ENCODE results near the gene PHYHD1.

The PHYHD1 gene

DNA sequence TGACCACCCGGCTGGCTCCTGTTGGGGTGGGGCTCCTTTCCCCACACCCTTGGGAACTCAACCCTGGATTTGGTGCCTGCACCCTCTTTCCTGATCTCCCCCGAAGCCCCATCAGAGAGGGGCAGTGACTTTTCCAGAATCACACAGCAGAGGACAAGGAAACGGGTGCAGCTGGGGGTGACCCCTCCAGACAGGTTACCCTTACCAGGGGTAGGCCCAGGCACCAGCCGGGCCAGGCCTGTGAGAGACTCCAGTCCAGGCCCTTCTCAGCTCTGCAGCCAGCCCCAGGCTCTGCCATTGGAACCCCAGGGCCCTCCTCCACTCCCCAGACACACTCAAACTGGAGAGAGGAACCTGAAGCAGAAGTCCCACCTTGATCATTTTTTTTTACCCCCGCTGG, 19.0 kb upstream of the PHYHD1 start:
- no peak for DNase-seq

- no peak for DNase-seq
Measured at GRCh38 chr9:128902351-128903078, 18.3 kb upstream of the PHYHD1 start.

DNA sequence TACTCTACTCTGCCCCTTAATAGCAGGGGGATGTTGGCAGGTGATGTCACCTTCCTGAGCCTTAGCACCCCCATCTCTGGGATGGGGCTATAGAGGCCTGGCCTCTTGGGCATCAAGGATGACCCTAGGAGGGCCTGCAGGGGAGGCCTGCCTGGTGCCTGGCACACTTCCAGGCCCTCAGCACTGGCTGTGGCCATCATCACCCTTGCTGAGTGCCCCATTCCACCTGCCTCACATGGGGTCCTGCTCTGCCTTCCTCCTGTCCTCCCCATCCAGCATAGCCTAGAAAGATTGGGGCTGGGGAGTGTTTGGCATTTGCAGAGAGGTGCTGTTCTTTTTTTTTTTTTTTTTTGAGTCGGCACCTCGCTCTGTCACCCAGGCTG, 17.7 kb upstream of the PHYHD1 start:
- no peak for DNase-seq

- no peak for DNase-seq
Measured at GRCh38 chr9:128903871-128904620, 16.7 kb upstream of the PHYHD1 start.

DNA sequence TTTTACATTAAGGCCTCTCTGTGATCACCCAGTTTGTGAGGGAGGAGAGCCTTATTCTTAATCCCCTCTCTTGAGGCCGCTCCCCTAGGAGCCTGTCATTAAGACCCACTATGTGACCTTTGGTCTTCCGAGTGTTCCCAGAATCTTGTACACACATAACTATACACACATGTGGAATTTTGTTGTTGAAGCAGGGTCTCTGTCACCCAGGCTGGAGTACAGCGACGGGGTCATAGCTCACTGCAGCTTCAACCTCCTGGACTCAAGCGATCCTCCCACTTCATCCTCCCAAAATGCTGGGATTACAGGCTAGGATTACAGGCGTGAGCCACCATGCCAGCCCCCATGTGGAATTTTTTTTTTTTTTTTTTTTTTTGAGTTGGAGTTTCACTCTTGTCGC, 14.8 kb upstream of the PHYHD1 start:
- no peak for DNase-seq

DNA sequence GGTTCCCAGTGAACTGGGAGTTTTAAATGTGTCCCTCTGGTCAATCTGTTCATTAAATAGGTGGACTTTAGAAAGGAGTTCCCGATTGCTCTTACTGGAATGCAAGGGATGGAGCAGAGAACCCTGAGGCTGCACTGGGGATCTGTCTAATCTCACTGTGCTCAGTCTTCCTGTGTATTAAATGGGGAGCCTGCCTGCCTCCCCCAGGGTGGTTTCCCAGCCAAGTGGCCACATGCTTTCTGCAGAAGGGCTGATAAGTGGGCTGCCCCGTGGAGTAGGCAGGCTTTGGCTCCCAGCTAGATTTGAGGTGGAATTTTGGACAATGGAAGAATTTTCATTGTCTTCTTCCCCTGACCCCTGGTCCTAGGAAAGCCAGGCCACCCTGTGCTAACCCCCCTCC, 14.0 kb upstream of the PHYHD1 start:
- DNase-seq = no peak

- no peak for DNase-seq
Measured at GRCh38 chr9:128908372-128908771, 12.4 kb upstream of the PHYHD1 start.

GRCh38 chr9:128909859-128910258, 10.9 kb upstream of the PHYHD1 start:
- no peak for DNase-seq

DNA sequence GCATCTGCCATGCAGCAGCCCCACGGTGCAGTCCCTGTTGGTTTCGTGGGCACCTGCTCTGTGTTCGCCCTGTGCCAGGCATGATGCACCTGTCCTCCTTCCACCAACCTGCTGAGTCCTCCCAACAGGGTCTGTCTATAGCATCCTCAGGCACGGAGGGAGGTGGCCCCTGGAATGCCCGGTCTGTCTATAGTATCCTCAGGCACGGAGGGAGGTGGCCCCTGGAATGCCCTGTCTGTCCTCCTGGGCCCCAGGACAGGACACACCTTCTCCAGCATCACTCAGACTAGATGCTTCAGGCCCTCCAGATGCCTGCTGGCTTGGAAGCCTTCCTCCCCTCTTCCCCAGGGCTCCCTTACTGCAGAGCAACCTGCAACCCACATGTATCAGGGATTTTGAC, 9.9 kb upstream of the PHYHD1 start:
- no peak for DNase-seq

DNA sequence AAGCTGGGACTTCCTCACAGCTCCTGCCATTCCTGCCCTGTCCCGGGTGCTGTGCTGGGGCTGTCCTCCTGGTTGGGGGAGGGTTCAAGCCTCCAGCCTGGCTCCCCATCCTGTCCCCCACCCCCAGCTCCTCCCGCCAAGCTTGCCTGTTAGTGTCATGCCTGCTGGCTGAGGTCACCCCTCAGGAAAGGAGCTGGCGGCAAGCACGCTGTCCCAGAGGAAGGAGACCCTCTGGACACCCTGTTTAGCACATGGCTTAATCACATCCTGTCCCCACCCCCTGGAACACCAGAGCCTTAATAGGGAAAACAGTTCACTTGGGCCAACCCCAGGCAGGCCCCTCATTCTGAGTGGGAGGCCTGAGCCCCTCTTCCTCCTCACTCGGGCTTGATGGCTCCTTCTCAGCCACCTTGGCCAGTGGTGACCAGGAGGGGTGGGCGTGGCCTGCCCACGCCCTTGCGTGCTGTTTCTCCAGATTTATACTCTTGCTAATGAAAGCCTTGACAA, 9.2 kb upstream of the PHYHD1 start:
- no peak for DNase-seq

DNA sequence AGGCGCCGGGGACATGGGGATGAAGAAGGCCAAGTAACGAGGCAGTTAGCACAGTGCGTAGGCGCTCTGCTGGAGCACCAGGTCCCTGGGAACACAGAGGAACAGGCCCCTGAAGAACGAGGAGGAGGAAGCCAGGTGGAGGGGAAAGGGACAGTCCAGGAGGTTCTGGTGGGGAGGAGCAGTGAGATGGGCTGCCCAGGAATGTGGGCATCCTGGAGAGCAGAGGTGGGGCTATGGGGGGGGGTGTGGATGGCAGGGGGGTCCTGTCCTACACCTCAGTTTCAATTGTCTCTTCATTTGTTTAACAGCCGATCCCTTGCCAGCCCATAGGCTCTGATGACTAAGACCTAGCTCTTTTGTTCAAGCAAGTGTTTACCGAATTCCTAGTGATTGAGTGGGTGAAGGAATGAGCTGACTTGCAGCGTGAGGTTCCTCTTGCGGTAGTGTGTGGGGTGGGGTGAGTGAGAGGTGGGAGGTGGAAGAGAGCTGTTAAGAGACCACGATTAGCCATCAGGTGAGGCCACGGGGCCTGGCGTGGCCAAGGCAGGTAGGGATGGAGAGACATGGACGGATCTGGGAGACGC, 8.4 kb upstream of the PHYHD1 start:
- no peak for DNase-seq

DNA sequence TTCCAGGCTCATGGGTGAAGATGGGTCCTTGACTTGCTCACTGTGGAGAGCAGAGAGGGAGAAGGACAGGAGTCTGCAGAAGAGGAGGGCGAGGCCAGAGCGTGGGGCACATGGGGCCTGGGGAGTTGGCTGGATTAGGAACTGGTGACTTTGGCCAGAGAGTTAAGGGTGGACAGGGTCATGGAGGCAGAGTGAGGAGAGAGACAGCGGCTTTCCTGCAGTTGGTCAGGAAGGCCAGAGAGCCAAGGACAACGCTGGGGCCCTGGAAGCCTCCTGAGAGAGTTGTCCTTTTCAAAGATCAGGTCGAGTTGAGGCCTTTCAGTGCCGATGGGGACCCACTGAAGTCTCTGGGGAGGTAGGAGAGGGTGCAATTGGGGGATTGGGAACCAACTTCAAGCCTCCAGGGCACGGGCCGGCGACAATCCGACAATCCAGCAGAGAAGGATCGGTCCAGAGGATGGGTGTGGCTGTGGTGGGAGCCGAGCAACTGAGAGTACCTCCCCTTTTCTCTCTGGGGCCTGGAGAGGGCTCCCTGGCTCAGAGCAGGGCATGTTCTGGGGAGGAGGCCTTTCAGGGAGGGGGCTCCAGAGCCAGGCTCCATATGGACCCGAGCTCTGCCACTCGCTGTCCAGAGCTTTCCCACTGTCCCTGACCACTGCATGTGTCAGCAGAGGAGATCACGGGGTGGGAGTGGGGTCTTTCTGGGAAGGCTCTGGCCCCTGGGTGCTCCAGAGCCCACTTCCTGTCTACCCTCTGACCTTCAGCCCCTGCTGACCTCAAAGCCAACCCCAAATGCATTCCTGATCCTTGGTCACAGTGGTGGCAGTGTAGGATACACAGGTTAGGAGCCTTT, 7.5 kb upstream of the PHYHD1 start:
- no peak for DNase-seq

GRCh38 chr9:128913995-128914772, 6.6 kb upstream of the PHYHD1 start:
- no peak for DNase-seq

DNA sequence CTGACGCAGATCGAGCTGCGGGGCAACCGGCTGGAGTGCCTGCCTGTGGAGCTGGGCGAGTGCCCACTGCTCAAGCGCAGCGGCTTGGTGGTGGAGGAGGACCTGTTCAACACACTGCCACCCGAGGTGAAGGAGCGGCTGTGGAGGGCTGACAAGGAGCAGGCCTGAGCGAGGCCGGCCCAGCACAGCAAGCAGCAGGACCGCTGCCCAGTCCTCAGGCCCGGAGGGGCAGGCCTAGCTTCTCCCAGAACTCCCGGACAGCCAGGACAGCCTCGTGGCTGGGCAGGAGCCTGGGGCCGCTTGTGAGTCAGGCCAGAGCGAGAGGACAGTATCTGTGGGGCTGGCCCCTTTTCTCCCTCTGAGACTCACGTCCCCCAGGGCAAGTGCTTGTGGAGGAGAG, 4.6 kb upstream of the PHYHD1 start:
- DNase-seq = no peak

DNA sequence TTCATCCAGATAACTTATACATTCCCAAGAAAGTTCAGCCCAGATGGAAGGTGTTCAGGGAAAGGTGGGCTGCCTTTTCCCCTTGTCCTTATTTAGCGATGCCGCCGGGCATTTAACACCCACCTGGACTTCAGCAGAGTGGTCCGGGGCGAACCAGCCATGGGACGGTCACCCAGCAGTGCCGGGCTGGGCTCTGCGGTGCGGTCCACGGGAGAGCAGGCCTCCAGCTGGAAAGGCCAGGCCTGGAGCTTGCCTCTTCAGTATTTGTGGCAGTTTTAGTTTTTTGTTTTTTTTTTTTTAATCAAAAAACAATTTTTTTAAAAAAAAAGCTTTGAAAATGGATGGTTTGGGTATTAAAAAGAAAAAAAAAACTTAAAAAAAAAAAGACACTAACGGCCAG, 4.0 kb upstream of the PHYHD1 start:
- no peak for DNase-seq

DNA sequence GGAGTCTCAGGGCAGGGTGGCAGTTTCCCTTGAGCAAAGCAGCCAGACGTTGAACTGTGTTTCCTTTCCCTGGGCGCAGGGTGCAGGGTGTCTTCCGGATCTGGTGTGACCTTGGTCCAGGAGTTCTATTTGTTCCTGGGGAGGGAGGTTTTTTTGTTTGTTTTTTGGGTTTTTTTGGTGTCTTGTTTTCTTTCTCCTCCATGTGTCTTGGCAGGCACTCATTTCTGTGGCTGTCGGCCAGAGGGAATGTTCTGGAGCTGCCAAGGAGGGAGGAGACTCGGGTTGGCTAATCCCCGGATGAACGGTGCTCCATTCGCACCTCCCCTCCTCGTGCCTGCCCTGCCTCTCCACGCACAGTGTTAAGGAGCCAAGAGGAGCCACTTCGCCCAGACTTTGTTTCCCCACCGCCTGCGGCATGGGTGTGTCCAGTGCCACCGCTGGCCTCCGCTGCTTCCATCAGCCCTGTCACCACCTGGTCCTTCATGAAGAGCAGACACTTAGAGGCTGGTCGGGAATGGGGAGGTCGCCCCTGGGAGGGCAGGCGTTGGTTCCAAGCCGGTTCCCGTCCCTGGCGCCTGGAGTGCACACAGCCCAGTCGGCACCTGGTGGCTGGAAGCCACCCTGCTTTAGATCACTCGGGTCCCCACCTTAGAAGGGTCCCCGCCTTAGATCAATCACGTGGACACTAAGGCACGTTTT, 3.5 kb upstream of the PHYHD1 start:
- DNase-seq = no peak

DNA sequence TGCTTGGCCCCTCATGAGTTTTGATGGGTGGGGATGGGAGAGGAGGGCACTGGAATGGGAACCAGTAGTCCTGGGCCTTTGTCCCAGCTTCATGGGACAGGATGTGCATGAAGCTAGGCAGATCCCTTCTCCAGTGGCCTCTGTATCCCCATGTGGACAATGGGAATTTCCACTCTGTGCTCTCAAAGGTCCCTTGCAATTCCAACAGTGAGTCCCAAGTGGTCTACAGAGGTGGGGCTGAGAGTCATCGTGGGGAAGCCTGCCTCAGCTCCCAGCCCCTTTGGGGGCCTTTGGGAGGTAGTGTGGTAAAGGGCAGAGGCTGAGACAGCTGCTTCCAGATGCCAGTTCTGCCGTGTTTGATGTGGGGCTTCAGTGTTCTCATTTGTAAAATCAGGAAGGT, 1.9 kb upstream of the PHYHD1 start:
- no peak for DNase-seq

- DNase-seq = no peak
Measured at GRCh38 chr9:128919402-128920089, 1.2 kb upstream of the PHYHD1 start.

DNA sequence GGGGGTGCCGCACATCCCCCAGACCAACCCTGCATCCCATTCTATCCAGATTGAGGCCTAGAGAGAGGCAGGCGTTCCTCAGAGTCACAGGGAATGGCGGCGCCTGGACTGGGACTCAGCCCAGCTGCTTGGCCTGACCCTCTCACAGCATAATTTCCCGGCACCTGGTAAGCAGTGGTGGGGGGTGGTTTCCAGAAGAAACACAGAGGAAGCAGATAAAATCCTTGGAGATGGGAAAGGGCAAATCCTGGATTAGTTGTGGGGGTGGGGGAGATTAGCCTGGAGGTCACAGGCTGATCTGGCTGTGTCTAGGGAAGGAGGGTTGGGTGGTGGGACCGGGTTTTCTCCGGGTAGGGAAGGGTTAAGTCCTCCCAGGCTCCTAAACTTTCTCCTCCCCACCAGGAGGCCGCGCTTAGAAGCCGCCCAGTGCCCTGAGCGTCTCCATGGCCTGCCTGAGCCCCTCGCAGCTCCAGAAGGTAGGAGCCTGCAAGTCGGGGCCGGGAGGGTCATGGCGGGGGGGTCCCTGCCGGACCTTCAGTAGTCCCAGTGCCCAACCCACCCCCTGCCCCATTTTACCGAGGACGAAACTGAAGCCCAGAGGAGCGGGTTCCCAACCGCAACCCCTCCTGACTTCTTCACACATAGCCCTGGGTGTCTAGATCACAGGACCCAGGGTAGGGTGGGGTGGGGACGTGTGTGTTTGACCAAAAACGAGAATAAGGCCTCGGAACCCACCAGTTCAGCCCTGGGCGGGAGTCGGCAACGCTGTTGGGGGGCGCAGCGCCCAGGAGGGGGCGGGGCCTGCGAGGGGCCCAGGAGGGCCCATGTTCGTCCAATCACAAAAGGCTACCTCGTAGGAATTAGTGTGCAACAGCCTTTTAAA, 1.3 kb downstream of the PHYHD1 start:
- no peak for DNase-seq

DNA sequence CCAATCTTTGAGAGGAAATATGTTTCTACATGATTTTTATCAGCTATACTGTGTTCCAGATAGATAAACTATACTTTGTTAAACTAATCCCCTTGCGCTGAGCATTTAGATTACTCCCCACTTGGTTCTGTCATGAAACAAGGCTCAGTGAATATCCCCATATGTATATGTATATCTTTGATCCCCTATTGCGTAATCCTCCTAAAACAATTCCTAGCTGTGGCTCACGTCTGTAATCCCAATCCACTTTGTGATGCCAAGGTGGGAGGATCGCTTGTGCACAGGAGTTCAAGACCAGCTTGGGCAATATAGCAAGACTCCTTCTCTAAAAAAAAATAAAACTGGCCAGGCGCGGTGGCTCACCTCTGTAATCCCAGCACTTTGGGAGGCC, 2.7 kb downstream of the PHYHD1 start:
- no peak for DNase-seq
